DMS 273 (cell line): ENCODE measurements around the gene UBR1.
"Not testable (repeated sequence)": the region's sequence is repeated elsewhere in the genome, so short reads cannot be mapped to it uniquely, and the experiment has no call there.

ENCODE experiments used
- DNase-seq: peaks from one replicate; lab custom pipeline; 2025; ENCODE audit not compliant: unreplicated experiment; lab: John Stamatoyannopoulos, UW

The UBR1 gene

DNA sequence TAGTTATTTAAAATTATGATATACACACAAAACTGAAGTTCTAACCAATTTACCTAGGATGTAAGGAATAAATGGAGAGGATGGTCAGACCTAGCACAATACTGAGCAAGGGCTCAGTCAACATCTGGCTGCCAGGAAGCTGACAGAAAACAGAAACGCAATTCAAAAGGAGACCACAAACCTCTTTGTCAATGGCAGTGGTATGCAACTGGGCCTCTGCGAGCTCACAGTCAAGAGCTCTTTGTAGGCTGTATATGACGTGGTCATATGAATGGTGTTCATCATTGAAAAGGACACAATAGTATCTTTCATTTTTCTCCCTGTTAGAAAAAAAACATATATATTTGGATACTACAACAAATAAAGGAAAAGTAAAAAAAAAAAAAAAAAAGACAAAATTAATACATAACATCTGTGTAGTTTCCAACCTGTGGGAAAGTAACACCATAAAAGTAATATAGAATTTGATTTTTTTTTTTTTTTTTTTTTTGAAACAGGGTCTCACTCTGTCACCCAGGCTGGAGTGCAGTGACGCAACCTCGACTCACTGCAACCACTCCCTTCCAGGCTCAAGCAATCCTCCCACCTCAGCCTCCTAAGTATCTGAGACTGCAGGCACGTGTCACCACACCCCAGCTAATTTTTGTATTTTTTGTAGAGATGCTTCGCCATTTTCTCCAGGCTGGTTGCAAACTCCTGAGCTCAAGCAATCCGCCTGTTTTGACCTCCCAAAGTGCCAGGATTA lies 37.9 kb downstream of the UBR1 start:
- DNase-seq: no peak

DNA sequence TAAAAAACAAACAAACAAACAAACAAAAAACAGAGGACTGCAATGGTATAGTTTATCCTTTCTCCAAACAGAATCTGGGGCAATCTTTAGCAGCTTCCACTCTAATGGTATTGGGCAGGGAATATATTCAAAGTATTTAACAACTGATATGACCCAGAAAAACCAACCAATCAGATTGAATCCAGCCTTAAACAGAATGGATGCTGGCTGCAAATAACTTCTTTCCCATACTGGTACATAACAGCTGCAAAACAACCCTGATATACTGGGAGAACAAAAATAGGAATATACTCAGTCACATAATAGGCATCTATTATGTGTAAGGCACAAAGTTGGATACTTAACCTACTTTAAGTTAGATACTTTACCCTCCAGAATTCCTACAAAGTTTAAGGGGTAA lies 49.1 kb downstream of the UBR1 start:
- no peak for DNase-seq

- no peak for DNase-seq
These were observed 53.0 kb downstream of the UBR1 start for GRCh38 chr15:43052860-43053259.

DNA sequence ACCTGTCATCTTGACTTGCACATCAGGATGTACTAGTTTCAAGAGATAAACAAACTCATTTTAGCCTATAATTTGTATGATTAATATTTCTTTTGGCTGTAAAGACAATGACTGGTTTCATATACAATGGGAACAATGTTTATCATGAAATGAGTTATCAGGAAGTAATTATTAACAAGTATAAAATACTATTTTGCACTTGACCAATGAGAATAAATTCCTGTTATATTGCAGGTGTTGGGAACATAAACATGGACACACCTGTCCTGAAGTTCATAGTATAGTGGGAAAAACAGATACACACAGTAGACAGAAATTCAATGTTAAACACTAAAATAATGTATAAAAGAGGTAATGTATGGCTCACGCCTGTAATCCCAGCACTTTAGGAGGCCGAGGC lies 56.9 kb downstream of the UBR1 start:
- DNase-seq: no peak

GRCh38 chr15:43046484-43046883 lies 59.4 kb downstream of the UBR1 start:
- no peak for DNase-seq

DNA sequence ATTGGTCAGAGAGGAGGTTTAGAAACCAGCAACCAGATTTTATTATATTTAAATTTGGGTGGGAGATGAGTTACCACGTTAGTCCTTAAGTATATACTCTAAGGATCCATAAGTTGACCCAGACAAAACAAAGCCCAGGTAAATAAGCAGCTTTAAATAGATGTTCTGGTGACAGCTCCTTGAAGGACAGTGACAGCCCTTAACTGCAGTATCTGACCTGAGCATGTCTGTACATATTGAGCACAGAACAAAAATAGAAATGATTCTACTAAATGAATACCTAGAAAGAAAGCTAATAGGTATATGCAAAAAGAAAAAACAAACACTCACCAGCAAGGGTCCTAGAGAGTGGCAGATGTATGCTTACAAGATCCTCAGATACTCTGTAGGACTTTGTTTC lies 63.0 kb downstream of the UBR1 start:
- no peak for DNase-seq

DNA sequence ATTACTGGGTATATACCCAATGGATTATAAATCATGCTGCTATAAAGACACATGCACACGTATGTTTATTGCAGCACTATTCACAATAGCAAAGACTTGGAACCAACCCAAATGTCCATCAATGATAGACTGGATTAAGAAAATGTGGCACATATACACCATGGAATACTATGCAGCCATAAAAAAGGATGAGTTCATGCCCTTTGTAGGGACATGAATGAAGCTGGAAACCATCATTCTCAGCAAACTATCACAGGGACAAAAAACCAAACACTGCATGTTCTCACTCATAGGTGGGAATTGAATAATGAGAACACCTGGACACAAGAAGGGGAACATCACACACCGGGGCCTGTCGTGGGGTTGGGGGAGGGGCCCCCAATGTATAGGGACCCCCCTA lies 64.8 kb downstream of the UBR1 start:
- not testable (repeated sequence) for DNase-seq

- not testable (repeated sequence) for DNase-seq
These were observed 70.6 kb downstream of the UBR1 start for GRCh38 chr15:43035240-43035639.

DNA sequence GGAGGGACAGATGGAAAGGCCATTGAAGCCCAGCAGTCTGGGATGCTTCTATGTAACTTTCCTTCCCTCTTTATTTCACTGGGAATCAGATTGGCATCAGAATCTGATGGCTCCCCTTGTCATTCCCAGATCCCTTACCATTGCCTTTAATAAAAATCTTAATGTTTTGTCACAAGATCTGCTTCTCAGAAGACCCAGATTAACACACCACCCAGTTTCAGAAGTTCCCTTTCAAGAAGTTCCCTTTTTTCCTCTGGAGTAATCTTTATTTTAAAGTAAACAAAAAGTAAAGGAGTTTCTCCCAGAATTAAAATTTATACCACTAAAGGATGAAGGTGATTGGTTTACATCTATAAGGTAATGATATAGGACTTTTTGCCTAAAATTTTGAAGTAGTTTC lies 76.4 kb downstream of the UBR1 start:
- no peak for DNase-seq

- no peak for DNase-seq
These were observed 80.7 kb downstream of the UBR1 start for GRCh38 chr15:43025150-43025549.

- not testable (repeated sequence) for DNase-seq
These were observed 91.2 kb downstream of the UBR1 start for GRCh38 chr15:43014671-43015070.

GRCh38 chr15:43009206-43009605 lies 96.6 kb downstream of the UBR1 start:
- DNase-seq: no peak

DNA sequence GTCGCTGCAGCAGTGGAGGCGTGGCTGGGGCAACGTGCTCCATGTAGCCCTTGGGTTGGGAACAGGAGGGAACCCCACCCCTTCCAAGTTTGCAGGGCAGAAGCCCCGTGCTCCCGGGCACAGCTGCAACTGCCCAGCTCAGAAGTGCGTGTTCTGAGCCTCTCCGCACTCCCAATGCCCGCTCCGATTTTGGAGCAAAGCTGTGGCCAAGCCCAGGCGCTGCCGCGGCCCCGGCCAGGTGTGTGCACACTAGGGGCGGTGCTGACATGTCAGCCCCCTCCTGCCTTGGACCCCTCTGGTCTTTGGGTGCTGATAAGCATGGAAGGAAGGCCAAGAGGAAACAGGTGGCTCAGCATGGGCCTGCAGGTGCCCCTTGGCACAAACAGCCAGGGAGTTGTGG lies 97.7 kb downstream of the UBR1 start:
- DNase-seq: no peak

GRCh38 chr15:43007551-43007950 lies 98.3 kb downstream of the UBR1 start:
- no peak for DNase-seq

- DNase-seq: no peak
These were observed 98.8 kb downstream of the UBR1 start for GRCh38 chr15:43006991-43007390.

DNA sequence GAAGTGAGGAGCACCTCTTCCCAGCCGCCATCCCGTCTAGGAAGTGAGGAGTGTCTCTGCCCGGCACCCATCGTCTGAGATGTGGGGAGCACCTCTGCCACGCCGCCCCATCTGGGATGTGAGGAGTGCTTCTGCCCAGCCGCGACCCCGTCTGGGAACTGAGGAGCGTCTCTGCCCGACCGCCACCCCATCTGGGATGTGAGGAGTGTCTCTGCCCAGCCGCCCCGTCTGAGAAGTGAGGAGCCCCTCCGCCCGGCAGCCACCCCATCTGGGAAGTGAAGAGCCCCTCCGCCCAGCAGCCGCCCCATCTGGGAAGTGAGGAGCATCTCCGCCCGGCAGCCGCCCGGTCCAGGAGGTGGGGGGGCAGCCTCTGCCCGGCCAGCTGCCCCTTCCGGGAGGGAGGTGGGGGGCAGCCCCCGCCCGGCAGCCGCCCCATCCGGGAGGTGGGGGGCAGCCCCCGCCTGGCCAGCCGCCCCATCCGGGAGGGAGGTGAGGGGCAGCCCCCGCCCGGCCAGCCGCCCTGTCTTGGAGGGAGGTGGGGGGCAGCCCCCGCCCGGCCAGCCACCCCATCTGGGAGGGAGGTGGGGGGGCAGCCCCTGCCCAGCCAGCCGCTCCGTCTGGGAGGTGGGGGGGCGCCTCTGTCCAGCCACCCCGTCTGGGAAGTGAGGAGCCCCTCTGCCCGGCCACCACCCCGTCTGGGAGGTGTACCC lies 100.8 kb downstream of the UBR1 start:
- DNase-seq: not testable (repeated sequence)

DNA sequence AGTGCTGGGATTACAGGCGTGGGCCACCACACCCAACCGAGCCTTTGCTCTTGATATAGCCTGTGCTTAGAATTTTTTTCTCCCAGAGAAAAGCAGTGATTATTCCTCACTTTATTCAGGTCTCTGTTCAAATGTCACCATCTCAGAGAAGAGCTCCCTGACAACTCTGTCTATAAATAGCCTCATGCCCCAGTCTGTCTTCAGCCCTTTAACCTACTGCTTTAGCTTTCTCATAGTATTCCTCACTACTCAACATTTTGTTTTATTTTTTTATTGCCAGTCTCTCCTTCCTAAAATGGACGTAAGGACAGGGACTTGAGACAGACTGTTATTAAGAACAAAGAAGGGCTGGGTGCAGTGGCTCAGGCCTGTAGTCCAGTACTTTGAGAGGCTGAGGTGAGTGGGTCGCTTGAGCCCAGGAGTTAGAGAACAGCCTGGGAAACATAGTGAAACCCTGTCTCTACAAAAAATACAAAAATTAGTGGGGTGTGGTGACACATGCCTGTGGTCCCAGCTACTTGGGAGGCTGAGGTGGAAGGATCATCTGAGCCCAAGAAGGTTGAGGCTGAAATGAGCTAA lies 106.5 kb downstream of the UBR1 start:
- DNase-seq: no peak

DNA sequence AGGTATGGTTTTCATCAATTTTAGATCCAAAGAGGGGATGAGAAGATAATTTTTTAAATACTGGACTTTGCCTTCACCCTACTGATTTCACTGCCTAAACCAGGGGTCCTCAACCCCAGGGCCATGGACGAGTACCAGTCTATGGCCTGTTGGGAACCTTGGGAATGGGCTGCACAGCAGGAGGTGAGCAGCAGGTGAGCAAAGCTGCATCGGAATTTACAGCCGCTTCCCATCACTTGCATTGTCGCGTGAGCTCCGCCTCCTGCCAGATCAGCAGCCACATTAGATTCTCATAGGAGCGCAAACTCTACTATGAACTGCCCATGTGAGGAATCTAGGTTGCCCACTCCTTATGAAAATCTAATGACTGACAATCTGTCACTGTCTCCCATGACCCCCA lies 109.0 kb downstream of the UBR1 start:
- no peak for DNase-seq

DNA sequence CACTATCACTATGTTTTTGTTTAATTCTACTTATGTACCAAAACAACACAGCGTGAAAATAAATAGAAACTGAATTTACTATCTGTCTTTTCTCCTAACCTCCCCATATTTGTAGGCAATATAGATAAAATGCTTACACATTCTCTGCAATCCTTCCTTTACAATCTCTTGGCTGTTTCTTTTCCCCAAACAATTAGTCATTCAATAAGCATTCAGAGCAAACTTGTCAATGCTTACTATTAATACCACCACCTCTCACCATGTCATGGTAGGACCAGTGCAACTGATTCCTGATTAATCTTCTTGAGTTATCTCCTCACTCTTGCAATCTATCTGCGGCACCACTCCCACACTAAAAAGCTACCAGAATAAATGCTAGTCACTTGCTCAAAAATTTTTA lies 111.3 kb downstream of the UBR1 start:
- DNase-seq: no peak

GRCh38 chr15:42992626-42993025 lies 113.2 kb downstream of the UBR1 start:
- peak; percentile 5 for DNase-seq

GRCh38 chr15:42986693-42987342 lies 119.0 kb downstream of the UBR1 start:
- no peak for DNase-seq

DNA sequence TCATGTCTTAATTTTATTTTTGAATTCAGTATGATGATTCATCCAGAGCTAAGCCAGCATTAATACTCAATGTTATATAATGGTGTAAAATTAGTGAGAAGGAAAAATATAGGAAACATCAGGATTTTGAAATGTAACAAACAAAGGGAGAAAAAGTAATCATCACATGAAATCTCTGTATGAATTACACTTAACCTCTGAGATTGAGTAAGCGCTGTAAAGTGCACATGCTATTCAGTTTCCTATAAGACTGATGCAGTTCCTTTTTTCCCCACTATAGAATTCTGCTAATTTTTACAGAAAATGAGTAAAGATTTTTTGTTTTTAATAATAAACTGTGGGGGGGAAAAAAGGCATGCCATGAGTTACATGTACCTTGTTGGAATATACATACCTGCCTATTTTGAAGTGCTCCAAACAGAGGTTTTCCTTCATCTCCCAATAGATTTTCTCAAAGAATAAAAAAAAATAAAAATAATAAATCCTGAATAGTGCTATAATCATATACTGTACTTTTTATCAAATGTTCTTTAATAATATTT lies 121.3 kb downstream of the UBR1 start:
- no peak for DNase-seq
